Uterus (tissue), 4 donors: ENCODE measurements around the gene FBXO39. TPM values are rescaled to one million over a fixed set of nuclear protein-coding genes. Genes with fewer than 3 reads are reported as not detected.

Experiments used
- DNase-seq, 2 donors: peaks; one replicate each; pipeline ENCODE4 v3.0.0-alpha.2; 2019 to 2020
- H3K27ac ChIP-seq, 2 donors: fragments of 200-600 bp; sonication (generic); 1 replicate in 1 of 2; 2 replicates in 1 of 2; pipeline ENCODE4 v1.5.1; 2016 to 2018
- H3K27me3 ChIP-seq, 2 donors: fragments of 200-600 bp; sonication (generic); one replicate each; pipeline ENCODE4 v1.5.1; 2018 to 2019; ENCODE audit warnings: control low read depth in 1 of 2
- H3K36me3 ChIP-seq, 2 donors: fragments of 200-600 bp; sonication (generic); one replicate each; pipeline ENCODE4 v1.5.1; 2019; ENCODE audit warnings: control low read depth in 1 of 2
- H3K4me1 ChIP-seq, 2 donors: fragments of 200-600 bp; sonication (generic); one replicate each; pipeline ENCODE4 v1.5.1; 2018 to 2019; ENCODE audit warnings: control low read depth in 1 of 2
- H3K4me3 ChIP-seq, 2 donors: fragments of 200-600 bp; sonication (generic); 1 replicate in 1 of 2; 2 replicates in 1 of 2; pipeline ENCODE4 v1.5.1; 2018 to 2019; ENCODE audit warnings: mild to moderate bottlenecking in 1 of 2
- H3K9me3 ChIP-seq, 2 donors: fragments of 200-600 bp; sonication (generic); one replicate each; pipeline ENCODE4 v1.5.1; 2019; ENCODE audit warnings: control low read depth in 1 of 2
- CTCF ChIP-seq, 4 experiments: fragments of 200-600 bp in 2 of 4; fragments of 450-650 bp in 2 of 4; sonication (generic) in 2 of 4; IDR thresholded peaks; one replicate each; pipeline ENCODE4 v1.5.1; 2016 to 2019; ENCODE audit warnings: antibody characterized with exemption in 4 of 4, mild to moderate bottlenecking in 2 of 4, moderate library complexity in 1 of 4
- POLR2A ChIP-seq, 2 donors: fragments of 450-650 bp; IDR thresholded peaks; one replicate each; pipeline ENCODE4 v1.6.1; 2016; ENCODE audit warnings: antibody characterized with exemption in 2 of 2, mild to moderate bottlenecking in 1 of 2, moderate library complexity in 1 of 2
- intact Hi-C: fragments of 100-400 bp; cut with DNase I; formaldehyde crosslinking; loops from one replicate; pipeline ENCODE4 v1.15.1; 2023; ENCODE audit warnings: low total_unique reads
- total RNA-seq, 4 donors: library from RNA; depleted of rRNA in 3 of 4; stranded (reverse); fragments of >200 nt in 3 of 4; gene quantifications; one replicate each; pipeline versions ENCODE4 v1.1.0 to v1.2.4, GENCODE V29; 2014 to 2023
- donor health status: DM: yes; HTN: yes; CAD: no.

Gene FBXO39
- total RNA-seq, 4 donors from 2014 or later: 0.76 to 4.7 (median 2.0) TPM; not detected in 1

- no peaks in the 10 kb centered on the region for H3K27me3 ChIP-seq
These were observed 4.0 kb downstream of the FBXO39 start for GRCh38 chr17:6780001-6780400.

GRCh38 chr17:6780886-6781285 lies 4.9 kb downstream of the FBXO39 start:
- no peaks in the 10 kb centered on the region for H3K36me3 ChIP-seq
- no peaks in the 10 kb centered on the region for H3K9me3 ChIP-seq
- no peak for DNase-seq
- no peak overlapping the region for H3K27ac ChIP-seq
- TF ChIP-seq POLR2A (IDR thresholded peaks at IDR 0.05) (no peak), CTCF (IDR thresholded peaks at IDR 0.05) (no peak)
- intact Hi-C loops: no loop called here
- H3K4me1 ChIP-seq: no peaks in the 10 kb centered on the region
- H3K27me3 ChIP-seq: no peaks in the 10 kb centered on the region
- H3K4me3 ChIP-seq: no peak overlapping the region

More at GRCh38 chr17:6780001-6780400, 4.0 kb downstream of the FBXO39 start:
- no peak for TF ChIP-seq POLR2A (IDR thresholded peaks at IDR 0.05)
- no peak for TF ChIP-seq CTCF (IDR thresholded peaks at IDR 0.05)
- intact Hi-C loops: no loop called here
- Histone ChIP-seq H3K9me3 (peaks cover 0 to 5% of the 10 kb centered on the region in 2 donors), H3K4me3 (no peak overlapping the region), H3K4me1 (no peaks in the 10 kb centered on the region), H3K36me3 (no peaks in the 10 kb centered on the region), H3K27ac (no peak overlapping the region)
- no peak for DNase-seq

- intact Hi-C loops: no loop called here
- Histone ChIP-seq H3K27me3 (no peaks in the 10 kb centered on the region), H3K4me1 (no peaks in the 10 kb centered on the region), H3K27ac (no peak overlapping the region), H3K4me3 (no peak overlapping the region), H3K9me3 (no peaks in the 10 kb centered on the region), H3K36me3 (no peaks in the 10 kb centered on the region)
- TF ChIP-seq POLR2A (IDR thresholded peaks at IDR 0.05): no peak
- no peak for TF ChIP-seq CTCF (IDR thresholded peaks at IDR 0.05)
- no peak for DNase-seq
These were observed 6.2 kb downstream of the FBXO39 start for GRCh38 chr17:6782244-6782643.

- no peak for DNase-seq
- H3K27ac ChIP-seq: no peak overlapping the region
- H3K4me3 ChIP-seq: no peak overlapping the region
- H3K9me3 ChIP-seq: no peaks in the 10 kb centered on the region
- intact Hi-C loops: no loop called here
- no peaks in the 10 kb centered on the region for H3K36me3 ChIP-seq
- TF ChIP-seq POLR2A (IDR thresholded peaks at IDR 0.05) (no peak), CTCF (IDR thresholded peaks at IDR 0.05) (no peak)
- H3K27me3 ChIP-seq: no peaks in the 10 kb centered on the region
- H3K4me1 ChIP-seq: no peaks in the 10 kb centered on the region
These were observed 10.6 kb downstream of the FBXO39 start for GRCh38 chr17:6786618-6787017.

GRCh38 chr17:6787081-6787693 lies 11.2 kb downstream of the FBXO39 start:
- Histone ChIP-seq H3K27ac (no peak overlapping the region), H3K36me3 (no peaks in the 10 kb centered on the region), H3K4me1 (no peaks in the 10 kb centered on the region), H3K4me3 (no peak overlapping the region), H3K9me3 (no peaks in the 10 kb centered on the region), H3K27me3 (no peaks in the 10 kb centered on the region)
- no peak for DNase-seq
- intact Hi-C loops: no loop called here
- TF ChIP-seq CTCF (IDR thresholded peaks at IDR 0.05): no peak
- TF ChIP-seq POLR2A (IDR thresholded peaks at IDR 0.05): no peak
